Activated CD4-positive, alpha-beta T cell treated with anti-CD3 and anti-CD28 coated beads, Interleukin-2, amount 10 ng/mL, durations not matched to agents 24 days and 14 days (primary cell): ENCODE measurements around the gene PPARG. TPM values are rescaled to one million over a fixed set of nuclear protein-coding genes. Genes with fewer than 3 reads are reported as not detected.
"Not testable (repeated sequence)": the region's sequence is repeated elsewhere in the genome, so short reads cannot be mapped to it uniquely, and the experiment has no call there.

Experiments
- DNase-seq: peaks from one replicate; pipeline ENCODE4 v3.0.0; 2022
- H3K27ac Mint-ChIP-seq: one replicate; pipeline ENCODE4 v1.8.0; 2022; ENCODE audit warnings: mild to moderate bottlenecking, mixed read lengths
- H3K27me3 Mint-ChIP-seq: one replicate; pipeline ENCODE4 v1.8.0; 2022; ENCODE audit warnings: mixed read lengths
- H3K36me3 Mint-ChIP-seq: one replicate; pipeline ENCODE4 v1.8.0; 2022; ENCODE audit warnings: low read depth, mild to moderate bottlenecking, mixed read lengths
- H3K4me1 Mint-ChIP-seq: one replicate; pipeline ENCODE4 v1.8.0; 2021; ENCODE audit warnings: mixed read lengths
- H3K4me3 Mint-ChIP-seq: one replicate; pipeline ENCODE4 v1.8.0; 2022; ENCODE audit warnings: mild to moderate bottlenecking, moderate library complexity, mixed read lengths
- H3K9me3 Mint-ChIP-seq: one replicate; pipeline ENCODE4 v1.8.0; 2021; ENCODE audit warnings: mixed read lengths
- intact Hi-C: fragments of 100-400 bp; cut with micrococcal nuclease; formaldehyde crosslinking; loops from one replicate; pipeline ENCODE4 v1.15.1; 2023
- total RNA-seq: library from RNA; stranded (reverse); gene quantifications from 2 replicates; pipeline ENCODE4 v1.2.3, GENCODE V29; 2022

The PPARG gene
- total RNA-seq, 1 donor from 2014 or later, result 4.6 TPM

- intact Hi-C loops, result loop anchor here (5.0 kb wide), 1 partner anchor 81 kb away; no protein-coding TSS in a partner anchor
Measured at GRCh38 chr3:12478326-12478725, 189.5 kb downstream of the PPARG start.

GRCh38 chr3:12479198-12479597, 190.3 kb downstream of the PPARG start:
- intact Hi-C loops, result loop anchor here (5.0 kb wide), 1 partner anchor 82 kb away; no protein-coding TSS in a partner anchor
- not testable (repeated sequence) for H3K36me3 Mint-ChIP-seq, H3K27me3 Mint-ChIP-seq, H3K27ac Mint-ChIP-seq, H3K9me3 Mint-ChIP-seq, DNase-seq, H3K4me3 Mint-ChIP-seq
- peaks cover 15% of the 10 kb centered on the region for H3K4me1 Mint-ChIP-seq

More at GRCh38 chr3:12478326-12478725, 189.5 kb downstream of the PPARG start:
- Mint-ChIP-seq H3K4me3 (no peak overlapping the region), H3K27me3 (no peaks in the 10 kb centered on the region), H3K9me3 (no peaks in the 10 kb centered on the region), H3K4me1 (peaks cover 7% of the 10 kb centered on the region), H3K36me3 (no peaks in the 10 kb centered on the region), H3K27ac (no peak overlapping the region)
- no peak for DNase-seq

- Mint-ChIP-seq H3K27ac (no peak overlapping the region), H3K27me3 (no peaks in the 10 kb centered on the region), H3K9me3 (no peaks in the 10 kb centered on the region), H3K4me1 (peaks cover 17% of the 10 kb centered on the region), H3K4me3 (no peak overlapping the region), H3K36me3 (no peaks in the 10 kb centered on the region)
- DNase-seq, result peak; percentile 76
- intact Hi-C loops, result loop anchor here (1.0 to 10.0 kb wide), 4 partner anchors 83 to 1695 kb away; partner anchors contain the start of genes LSM3, PPARG and XPC
Measured at GRCh38 chr3:12479919-12480427, 191.1 kb downstream of the PPARG start.

GRCh38 chr3:12483410-12483809, 194.5 kb downstream of the PPARG start:
- Mint-ChIP-seq H3K4me1 (peaks cover 25% of the 10 kb centered on the region), H3K4me3 (peak overlapping the region; percentile 94), H3K27ac (peak overlapping the region; percentile 97), H3K9me3 (no peaks in the 10 kb centered on the region), H3K36me3 (peaks cover 2% of the 10 kb centered on the region), H3K27me3 (no peaks in the 10 kb centered on the region)
- intact Hi-C loops, result loop anchor here (5.0 to 10.0 kb wide), 2 partner anchors 196 to 1691 kb away; partner anchors contain the start of genes LSM3, PPARG and XPC
- DNase-seq, result no peak

- intact Hi-C loops, result loop anchor here (1.0 to 10.0 kb wide), 6 partner anchors 73 to 1691 kb away; partner anchors contain the start of genes LSM3, MKRN2, PPARG and RAF1
Measured at GRCh38 chr3:12483872-12484197, 195.0 kb downstream of the PPARG start.

More at GRCh38 chr3:12483872-12484197, 195.0 kb downstream of the PPARG start:
- H3K9me3 Mint-ChIP-seq, result no peaks in the 10 kb centered on the region
- peak overlapping the region; percentile 97 for H3K27ac Mint-ChIP-seq
- DNase-seq, result no peak
- peaks cover 2% of the 10 kb centered on the region for H3K36me3 Mint-ChIP-seq
- H3K27me3 Mint-ChIP-seq, result no peaks in the 10 kb centered on the region
- H3K4me1 Mint-ChIP-seq, result peaks cover 25% of the 10 kb centered on the region
- peak overlapping the region; percentile 94 for H3K4me3 Mint-ChIP-seq

Other genes starting within 250 kb of the PPARG start
- gene TIMP4, start 130.2 kb upstream of the PPARG start, total RNA-seq, result 0.19 and 0.33 TPM in 2 replicates
- 30.5 and 39.3 TPM in 2 replicates for gene TSEN2, start 195.4 kb downstream of the PPARG start, total RNA-seq